GM21447 (cell line): Measurements from ENCODE around the gene KCNJ6.
A peak's percentile ranks its signal among the peaks of the same experiment; 100 is the strongest.
"Not testable (repeated sequence)": the region's sequence is repeated elsewhere in the genome, so short reads cannot be mapped to it uniquely, and the experiment has no call there.

ENCODE experiments used
- ATAC-seq: cut with Tn5 transposase; IDR thresholded peaks from one replicate; pipeline ENCODE4 v1.9.1; 2021; ENCODE audit not compliant: unreplicated experiment

Gene KCNJ6

DNA sequence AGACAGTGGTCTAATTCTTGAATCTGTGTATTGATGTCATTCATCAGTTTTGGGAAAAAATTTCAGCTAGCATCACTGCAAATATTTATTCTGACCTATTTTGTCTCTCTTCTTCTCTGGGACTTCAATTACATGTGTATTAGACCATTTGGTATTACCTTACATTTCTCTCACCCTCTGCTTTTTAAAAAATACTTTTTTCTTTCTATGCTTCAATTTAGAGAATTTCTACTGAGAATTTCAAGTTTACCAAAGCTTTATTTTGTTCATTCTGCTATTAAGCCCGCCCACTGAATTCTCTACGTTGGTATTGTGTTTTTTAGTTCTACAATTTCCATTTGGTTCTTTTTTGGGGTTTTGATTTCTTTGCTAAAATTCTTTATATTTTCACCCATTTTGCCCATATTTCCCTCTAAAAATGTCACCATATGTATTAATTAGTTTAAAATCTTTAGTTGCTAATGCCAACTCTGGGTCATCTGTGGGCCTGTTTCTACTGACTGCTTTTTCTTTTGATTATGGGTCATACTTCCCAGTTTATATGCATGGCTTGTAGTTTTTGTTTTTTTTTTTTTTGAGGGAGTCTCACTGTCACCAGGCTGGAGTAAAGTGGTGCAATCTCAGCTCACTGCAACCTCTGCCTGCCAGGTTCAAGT lies 337.7 kb downstream of the KCNJ6 start:
- no peak for ATAC-seq

DNA sequence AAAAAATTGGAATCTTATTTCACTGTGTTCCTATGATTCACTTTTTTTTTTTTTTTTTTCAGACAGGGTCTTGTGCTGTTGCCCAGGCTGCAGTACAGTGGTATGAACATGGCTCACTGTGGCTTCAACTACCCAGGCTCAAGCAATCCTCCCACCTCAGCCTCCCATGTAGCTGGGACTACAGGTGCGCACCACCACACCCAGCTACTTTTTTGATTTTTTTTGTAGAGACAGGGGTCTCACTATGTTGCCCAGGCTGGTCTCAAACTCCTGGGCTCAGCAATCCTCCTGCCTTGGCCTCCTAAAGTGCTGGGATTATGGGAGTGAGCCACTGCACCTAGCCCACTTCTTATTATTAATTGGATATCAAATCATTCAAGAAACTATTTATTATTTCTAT lies 339.3 kb downstream of the KCNJ6 start:
- not testable (repeated sequence) for ATAC-seq

DNA sequence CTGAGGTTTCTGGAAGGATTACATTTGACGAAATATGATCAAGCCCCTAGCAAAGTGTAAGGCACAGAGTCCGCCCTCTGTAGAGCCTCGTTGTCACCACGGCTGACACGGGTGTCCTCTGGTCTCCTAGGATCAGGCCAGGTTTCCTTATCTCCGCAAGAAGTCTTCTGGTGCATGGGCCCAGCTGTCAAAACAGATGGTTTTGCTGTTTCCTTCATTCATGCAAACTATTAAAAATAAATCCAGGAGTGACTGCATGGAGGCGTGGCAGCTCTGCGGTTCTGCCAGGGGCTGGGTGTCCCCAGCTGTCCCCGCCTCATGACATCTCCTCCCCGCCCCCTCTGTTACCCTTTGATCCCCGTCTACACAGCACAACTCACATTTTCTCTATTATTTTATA lies 340.7 kb downstream of the KCNJ6 start:
- no peak for ATAC-seq

DNA sequence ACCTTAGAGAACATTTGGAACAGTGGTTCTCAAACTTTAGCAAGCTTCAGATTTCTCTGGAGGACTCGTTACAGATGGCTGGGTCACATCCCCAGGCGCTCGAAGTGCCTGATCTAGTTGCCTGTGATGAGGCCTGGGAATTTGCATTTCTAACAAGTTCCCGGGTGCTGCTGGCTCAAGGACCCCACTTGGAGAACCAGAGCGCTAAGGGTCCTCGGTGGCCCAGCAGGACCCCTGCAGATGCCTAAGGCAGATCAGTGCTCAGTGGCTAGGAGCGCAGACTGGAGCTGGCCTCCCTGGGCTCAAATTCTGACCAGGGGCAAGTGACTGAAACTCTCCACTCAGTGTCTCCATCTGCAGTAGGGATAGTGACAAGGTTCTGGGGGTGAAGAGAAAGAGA lies 341.5 kb downstream of the KCNJ6 start:
- ATAC-seq = no peak

DNA sequence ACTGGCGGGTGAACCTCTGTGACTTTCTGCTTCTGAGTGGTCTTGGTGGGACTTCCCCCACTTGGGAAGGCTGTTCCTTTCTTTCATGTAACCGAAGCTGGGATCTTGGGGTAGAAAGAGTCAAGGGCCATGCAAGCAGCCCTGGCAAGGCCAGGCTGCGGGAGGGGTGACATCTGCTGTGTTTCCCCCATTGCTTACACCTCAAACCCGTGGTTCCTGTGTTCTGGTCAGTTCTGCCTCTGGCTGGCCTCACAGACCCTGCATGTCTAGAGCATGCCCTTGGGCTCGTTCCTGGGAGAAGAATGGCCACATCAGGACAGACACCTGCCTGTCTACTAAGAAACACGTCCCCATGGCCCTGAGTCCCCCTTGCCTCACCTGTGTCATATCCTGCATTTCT lies 341.9 kb downstream of the KCNJ6 start:
- no peak for ATAC-seq

DNA sequence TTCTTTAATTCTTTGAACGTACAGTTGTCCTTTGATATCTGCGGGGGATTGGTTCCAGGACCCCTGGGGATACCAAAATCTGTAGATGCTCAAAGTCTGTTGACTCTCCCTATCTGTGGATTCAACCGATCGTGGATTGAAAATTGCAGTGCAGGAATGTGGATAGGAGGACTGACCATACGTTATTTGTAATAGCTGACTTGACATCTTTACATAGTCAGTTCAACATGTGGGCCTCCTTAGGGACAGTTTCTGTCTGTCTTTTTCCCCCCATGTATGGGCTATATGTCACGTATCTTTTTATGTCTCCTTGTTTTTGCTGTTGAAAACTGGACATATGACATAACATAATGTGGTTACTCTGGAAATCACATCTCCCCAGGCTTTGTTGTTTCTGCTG lies 344.8 kb downstream of the KCNJ6 start:
- no peak for ATAC-seq

DNA sequence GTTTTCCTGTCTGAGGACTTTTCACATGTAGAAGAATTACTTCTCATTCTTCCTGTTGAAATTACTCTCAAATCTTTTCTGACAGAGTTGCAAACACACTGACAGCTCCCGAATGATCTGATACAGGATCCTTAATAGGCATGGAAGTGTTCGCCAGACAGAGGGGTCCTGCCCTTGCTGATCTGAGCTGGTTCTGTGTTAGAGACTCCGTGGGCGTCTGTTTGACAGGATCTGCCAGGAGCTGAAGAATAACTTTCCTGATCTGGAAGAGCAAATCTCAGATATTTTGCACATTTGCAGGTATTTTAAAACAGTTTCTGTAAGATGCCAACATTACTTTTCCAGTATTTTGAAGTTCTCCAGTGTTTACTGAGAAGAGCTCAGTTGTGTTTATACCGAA lies 347.3 kb downstream of the KCNJ6 start:
- no peak for ATAC-seq

DNA sequence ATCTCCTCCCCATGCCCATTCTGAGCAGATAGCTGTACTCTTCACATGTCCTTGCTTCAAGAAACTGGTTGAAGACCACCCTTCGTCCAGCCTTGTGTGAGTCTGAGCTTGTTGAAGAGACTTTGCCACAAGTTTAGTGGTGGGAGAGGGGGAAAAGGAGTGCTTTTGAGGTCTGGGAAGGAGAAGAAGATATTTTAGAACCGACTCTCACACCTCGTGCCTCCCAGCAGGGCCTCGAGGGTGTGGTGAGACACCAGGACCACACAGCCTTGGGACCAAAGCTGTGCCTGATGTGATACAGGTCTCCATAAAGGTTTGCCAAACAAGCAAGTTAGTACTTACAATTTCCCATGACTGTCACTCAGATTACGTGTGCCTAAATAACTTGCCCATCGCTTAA lies 347.8 kb downstream of the KCNJ6 start:
- ATAC-seq = no peak

DNA sequence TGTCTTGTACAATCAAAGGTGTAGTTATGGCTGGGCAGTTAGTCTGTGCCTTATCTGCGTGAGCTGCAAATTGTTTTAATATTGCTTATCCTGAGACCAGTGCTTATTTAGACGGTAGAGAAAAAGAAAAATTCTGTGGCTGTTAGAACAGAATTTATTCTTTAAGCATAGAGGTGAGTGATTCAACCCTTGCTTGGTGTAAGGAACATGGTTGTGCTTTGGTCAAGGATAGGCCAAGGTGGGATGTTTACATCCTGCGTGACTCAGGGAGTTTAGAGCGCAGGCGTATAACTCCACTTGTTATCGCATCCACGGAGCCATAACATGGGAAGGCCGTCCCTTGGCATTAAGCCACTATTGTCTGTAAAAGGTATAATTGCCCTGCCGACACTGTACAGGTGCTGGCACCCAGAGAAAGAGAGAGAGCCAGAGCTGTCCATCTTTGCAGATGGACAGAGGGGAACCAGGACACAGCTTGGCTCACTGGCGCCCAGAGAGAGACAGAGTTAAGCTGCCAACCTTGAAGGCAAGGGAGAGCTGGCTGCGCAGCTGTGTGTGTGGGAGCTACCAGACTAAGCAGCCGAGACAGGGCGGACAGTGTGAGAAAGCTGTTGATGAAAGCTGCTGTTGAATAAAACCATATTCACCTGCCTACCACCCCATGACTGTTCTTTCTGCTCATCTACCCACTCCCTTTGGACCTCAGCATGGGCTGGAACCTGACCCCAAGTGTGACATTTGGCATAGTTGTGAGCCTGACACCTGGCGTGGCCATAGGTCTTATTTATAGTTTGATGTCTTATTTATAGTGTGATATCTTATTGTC lies 349.3 kb downstream of the KCNJ6 start:
- no peak for ATAC-seq

DNA sequence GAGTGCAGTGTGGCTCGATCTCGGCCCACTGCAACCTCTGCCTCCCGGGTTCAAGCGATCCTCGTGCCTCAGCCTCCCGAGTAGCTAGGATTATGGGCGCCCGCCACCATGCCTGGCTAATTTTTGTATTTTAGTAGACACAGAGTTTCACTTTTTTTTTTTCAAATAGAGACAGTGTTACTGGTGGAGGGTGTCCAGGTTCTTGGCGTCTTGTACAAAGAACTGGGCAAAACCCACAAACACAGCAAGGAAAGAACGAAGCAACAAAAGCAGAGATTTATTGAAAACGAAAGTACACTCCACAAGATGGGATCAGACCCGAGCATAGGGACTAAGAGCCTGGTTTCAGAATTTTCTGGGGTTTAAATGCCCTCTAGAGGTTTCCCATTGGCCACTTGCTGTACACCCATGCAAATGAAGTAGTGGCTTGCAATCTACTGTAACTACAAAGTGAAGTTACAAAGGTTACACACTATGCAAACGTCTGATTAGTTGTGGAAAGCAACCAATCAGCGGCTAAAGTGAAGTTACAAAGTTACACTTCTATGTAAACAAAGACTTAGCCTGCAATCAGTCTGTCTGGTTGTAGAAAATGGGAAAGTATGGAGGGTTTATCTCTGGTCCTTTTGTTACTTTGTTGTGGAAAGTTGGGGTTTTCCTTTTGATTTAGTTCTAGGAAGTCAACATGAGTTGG lies 350.6 kb downstream of the KCNJ6 start:
- no peak for ATAC-seq

DNA sequence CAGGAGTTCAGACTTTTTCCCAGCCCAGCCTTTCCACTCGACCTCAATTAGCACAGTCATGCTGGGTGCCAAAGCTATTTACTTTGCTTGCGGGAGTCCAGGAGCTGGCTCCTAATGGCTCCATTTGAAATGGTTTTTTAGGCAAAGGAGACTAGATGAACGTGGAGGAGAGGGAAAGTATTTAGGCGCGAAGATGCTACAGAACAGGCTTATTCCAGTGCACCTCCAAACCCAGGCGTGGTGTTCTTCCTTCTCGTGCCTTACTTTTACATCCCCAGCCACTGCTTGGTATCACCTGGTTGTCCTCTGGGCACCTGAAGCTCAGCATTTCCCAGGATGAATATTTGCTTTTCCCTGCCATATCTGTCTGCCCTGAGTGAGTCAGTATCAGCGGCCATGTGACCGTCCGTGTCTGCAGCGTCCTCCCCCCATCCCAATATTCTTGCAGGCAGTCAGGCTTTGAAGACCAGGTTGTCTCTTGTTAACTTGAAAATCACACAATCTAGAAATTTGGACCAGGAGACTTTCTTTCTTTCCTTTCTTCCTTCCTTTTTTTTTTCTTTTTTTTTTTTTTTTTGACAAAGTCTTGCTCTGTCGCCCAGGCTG lies 351.2 kb downstream of the KCNJ6 start:
- ATAC-seq = no peak

DNA sequence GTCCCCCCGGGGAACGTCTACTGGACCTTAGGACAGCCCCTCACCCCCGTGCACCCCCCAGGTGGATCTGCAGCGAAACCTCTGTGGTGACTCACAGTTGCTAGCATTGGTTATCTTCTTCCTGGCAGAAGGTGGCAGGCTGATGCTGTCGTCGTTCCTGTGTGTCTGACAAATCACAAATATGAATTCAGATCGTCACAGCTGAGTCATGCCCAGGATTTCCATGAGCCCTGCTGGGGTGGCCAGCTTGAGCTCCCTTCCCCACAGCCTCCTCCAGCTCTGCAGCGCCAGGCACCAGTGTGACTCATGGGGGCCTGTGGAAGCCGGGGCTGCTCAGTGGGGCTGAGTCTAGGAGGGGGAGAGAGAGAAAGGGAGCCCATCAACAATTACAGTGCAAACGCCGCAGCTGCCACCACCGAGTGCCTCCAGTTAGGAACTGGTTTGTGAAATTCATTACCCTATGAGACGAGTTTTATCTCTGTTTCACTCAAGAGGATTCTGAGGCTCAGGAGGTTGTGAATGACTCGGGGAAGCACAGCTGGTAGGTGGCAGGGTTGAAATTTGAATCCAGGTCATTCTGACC lies 351.8 kb downstream of the KCNJ6 start:
- peak; percentile 57 for ATAC-seq

DNA sequence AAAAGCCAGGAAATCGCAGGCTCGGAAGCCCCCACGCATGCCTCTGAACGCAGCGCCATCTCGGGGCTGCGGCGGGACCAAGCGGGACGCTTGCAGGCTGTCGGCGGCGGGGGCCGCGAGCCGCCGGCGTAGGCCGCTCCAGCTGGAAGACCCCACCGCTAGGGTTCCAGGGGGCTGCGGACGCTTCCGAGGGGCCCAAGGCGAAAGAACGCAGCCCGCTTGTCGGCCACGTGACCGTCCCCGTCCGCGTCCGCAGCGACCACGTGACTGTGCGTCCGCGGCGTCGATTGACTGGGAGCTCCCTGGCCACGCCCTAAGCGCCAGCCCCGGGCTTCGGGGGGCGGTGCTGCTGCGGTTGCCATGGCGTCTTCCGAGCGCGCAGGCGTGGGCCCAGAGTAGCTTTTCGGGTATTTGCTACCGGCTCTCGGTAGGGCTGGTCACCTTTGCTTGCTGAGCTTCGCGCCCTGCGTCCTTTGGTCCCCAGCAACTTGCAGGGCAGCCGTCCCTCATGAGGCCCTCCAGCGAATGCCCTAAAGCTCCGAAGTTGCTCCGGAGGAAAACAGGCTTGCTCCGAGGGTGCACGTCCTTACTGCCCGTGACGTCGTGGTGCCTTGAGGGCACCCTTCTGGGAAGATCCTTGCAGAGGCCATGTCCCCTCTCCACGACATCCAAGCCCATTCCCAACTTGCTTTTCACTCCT lies 352.5 kb downstream of the KCNJ6 start:
- peak; percentile 88 for ATAC-seq

DNA sequence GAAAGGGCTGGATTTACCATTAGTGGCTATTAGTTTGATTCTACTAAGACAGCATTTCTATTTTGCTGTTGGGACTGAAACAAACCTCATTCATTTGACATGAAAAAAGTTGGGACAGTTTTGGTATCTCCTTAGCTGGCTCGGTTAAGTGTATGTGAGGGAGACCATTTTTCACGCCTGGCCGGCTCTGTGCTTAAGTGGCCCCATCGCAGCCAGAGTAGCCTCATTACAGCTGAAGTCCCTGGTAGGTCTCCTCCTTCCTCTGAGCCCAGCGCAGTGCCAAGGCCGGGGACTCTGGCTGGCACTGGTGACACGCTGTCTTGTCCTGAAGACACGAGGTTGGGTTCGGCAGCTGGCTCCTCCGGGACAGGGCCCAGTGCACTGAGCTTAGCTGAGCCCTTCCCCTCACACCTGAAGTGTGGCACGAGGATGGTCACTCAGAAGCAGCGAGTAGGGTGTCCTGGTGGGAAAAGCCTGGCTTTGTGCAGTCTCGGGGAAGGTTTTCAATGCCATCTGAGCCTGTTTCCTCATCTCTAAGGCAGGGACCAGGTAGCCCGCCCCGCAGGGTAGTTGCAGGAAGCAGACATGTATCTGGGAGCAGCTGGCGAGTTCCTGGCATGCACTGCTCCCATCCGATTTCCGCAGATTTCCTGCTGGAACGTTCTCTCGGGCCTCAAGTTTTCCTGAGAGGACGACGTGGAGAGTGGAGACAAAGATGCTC lies 353.2 kb downstream of the KCNJ6 start:
- peak; percentile 12 for ATAC-seq

DNA sequence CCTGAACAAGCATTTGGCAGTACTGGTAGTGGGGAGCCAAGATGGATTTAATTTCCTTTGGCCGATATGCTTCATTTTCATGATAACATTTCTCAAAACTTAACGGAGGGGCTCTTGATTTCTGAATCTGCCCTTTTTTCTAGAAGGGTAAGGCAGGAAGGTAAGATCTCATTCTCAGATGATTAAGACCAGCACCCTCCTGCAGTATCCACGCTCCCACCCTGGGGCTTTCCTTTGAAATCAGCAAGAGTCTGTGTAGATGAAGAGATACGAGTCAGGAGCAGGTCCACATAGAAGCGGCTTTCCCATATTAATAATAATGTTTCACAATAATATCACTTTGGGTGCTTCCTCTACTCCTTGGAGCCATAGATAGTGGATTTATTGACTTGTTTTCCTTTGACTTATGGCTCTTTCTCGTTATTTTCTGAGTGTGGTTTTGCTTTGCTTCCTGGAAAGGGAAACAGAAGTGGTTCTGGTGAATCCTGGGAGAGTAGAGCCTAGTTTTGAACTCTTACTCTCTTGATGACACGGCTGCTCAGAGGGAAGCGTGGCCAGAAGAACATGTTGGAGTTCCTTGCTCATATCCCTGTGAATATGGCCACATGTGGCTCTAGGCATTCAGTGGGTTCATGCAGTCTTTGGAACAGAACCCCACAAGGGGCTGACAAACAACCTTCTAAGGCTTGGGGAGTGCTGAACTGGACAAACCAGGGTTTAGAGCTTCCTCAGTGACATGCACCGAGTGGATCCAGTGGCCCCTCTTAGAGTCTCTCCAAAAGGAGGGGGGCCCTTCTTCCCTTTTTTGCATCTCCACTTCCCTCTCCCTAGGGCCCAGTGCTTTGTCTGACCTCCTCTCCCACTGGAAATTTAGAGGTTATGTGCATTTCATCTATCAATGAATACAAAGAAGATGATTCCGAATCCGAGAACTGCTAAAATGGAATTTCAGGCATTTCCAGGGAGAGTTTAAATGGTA lies 354.0 kb downstream of the KCNJ6 start:
- no peak for ATAC-seq

DNA sequence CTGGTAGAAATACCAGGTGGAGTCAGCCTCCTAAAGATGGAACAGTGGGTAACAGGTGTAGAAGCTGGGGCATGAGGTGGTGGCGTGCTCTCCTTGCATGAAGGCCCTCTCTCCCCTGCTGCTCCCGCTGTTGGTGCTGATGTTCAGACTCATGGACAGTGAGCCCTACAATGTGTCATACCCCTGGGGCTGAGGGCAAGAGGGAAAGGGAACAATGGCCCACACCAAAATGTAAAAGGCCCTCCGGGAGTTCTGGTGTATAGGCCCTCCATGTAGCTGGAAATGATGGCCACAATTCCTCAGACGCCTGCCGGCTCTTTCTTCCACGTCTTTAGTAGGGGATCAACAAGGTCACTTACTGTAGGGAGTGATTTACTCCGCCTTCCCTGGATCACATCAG lies 354.8 kb downstream of the KCNJ6 start:
- ATAC-seq = no peak

DNA sequence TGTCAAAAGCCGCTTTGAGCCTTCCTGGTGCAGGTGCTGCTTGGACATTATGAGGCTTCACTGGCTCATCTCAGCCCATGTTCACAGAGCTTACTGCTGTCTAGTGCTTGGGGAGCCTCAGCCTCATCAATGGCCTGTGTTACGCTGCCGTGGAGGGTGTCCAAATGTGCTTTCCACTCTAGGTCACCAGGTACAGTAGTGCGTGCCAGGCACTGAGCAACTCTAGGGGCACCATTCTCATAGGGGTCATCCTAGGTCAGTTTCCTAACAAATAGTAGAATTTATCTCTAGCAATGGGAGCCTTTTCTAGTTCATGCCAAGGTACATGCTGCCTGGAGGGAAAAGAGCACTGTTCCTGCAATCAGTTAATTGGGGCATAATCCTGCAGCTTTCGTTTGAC lies 355.9 kb downstream of the KCNJ6 start:
- no peak for ATAC-seq

DNA sequence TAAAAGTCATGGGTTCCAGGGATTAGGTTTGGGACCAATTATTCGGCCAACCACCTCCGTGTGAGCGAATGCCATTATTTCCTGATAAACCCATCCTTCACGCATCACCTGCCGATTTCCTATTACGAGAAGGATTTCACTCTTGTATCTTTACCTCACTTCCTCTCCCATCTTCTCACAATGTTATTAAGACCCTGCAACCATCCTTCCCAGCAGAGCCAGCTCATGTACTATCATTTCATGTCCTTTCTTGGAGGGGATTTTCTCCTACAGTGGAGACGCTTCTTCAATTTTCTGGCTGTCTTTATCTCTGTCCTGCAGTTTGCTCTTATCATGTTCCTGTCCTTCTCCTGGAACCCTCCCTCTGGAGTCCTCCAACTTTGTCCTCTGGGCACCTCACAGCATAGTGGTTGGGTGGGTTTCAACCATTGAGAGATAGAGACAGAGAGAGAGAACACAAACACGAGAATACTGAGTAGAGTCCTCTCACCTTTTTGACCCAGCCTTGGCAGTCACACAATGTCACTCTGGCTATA lies 357.5 kb downstream of the KCNJ6 start:
- no peak for ATAC-seq
